HUES48 (cell line): ENCODE data around the gene TRAF7.

Experiments used
- H3K27ac ChIP-seq: one replicate; pipeline ENCODE4 v1.7.0; 2013; ENCODE audit warnings: low read depth, low read length, inconsistent platforms
- H3K27me3 ChIP-seq: 2 replicates; pipeline ENCODE4 v1.6.1; 2013; ENCODE audit warnings: mild to moderate bottlenecking, low read length; ENCODE audit not compliant: control insufficient read depth, insufficient read depth
- H3K36me3 ChIP-seq: 2 replicates; pipeline ENCODE4 v1.6.1; 2013; ENCODE audit warnings: low read length; ENCODE audit not compliant: control insufficient read depth, insufficient read depth
- H3K4me1 ChIP-seq: 2 replicates; pipeline ENCODE4 v1.6.1; 2013; ENCODE audit warnings: mild to moderate bottlenecking, low read length; ENCODE audit not compliant: control insufficient read depth, insufficient read depth
- H3K4me3 ChIP-seq: 2 replicates; pipeline ENCODE4 v1.5.1; 2013; ENCODE audit warnings: mild to moderate bottlenecking, low read depth, low read length
- H3K9ac ChIP-seq: 2 replicates; pipeline ENCODE4 v1.6.1; 2013; ENCODE audit warnings: mild to moderate bottlenecking, low read depth, low read length, moderate library complexity
- H3K9me3 ChIP-seq: 2 replicates; pipeline ENCODE4 v1.6.1; 2013; ENCODE audit warnings: low read length; ENCODE audit not compliant: control insufficient read depth, insufficient read depth

Gene TRAF7

GRCh38 chr16:2208308-2208707, 52.7 kb downstream of the TRAF7 start:
- no peak overlapping the region for H3K27ac ChIP-seq
- H3K4me3 ChIP-seq, result no peak overlapping the region
- H3K9ac ChIP-seq, result no peak overlapping the region
- peaks cover 45% of the 10 kb centered on the region for H3K36me3 ChIP-seq
- H3K4me1 ChIP-seq, result peaks cover 5% of the 10 kb centered on the region; the same call in 1 of the 2 replicates
- H3K27me3 ChIP-seq, result no peaks in the 10 kb centered on the region
- no peaks in the 10 kb centered on the region for H3K9me3 ChIP-seq

- peaks cover 6% of the 10 kb centered on the region; the same call in 1 of the 2 replicates for H3K4me1 ChIP-seq
- H3K36me3 ChIP-seq, result peaks cover 45% of the 10 kb centered on the region
- no peak overlapping the region for H3K9ac ChIP-seq
- no peak overlapping the region for H3K4me3 ChIP-seq
- no peak overlapping the region for H3K27ac ChIP-seq
- no peaks in the 10 kb centered on the region for H3K27me3 ChIP-seq
- no peaks in the 10 kb centered on the region for H3K9me3 ChIP-seq
These were observed 53.2 kb downstream of the TRAF7 start for GRCh38 chr16:2208772-2209171.

GRCh38 chr16:2209258-2210008, 53.9 kb downstream of the TRAF7 start:
- Histone ChIP-seq H3K9ac (no peak overlapping the region), H3K27ac (no peak overlapping the region), H3K36me3 (peaks cover 45% of the 10 kb centered on the region)

GRCh38 chr16:2210009-2210332, 54.4 kb downstream of the TRAF7 start:
- H3K27me3 ChIP-seq, result no peaks in the 10 kb centered on the region
- no peaks in the 10 kb centered on the region for H3K9me3 ChIP-seq
- H3K36me3 ChIP-seq, result peaks cover 45% of the 10 kb centered on the region
- no peak overlapping the region for H3K9ac ChIP-seq
- peaks cover 6% of the 10 kb centered on the region; the same call in 1 of the 2 replicates for H3K4me1 ChIP-seq
- no peak overlapping the region for H3K4me3 ChIP-seq
- no peak overlapping the region for H3K27ac ChIP-seq

More at GRCh38 chr16:2209258-2210008, 53.9 kb downstream of the TRAF7 start:
- H3K4me3 ChIP-seq, result no peak overlapping the region
- H3K27me3 ChIP-seq, result no peaks in the 10 kb centered on the region
- H3K4me1 ChIP-seq, result peaks cover 6% of the 10 kb centered on the region; the same call in 1 of the 2 replicates
- H3K9me3 ChIP-seq, result no peaks in the 10 kb centered on the region

- H3K27me3 ChIP-seq, result no peaks in the 10 kb centered on the region
- peaks cover 6% of the 10 kb centered on the region; the same call in 1 of the 2 replicates for H3K4me1 ChIP-seq
- H3K4me3 ChIP-seq, result no peak within 1 kb of the TSS
- H3K9ac ChIP-seq, result no peak within 1 kb of the TSS
- peak within 1 kb of the TSS; percentile 14 for H3K27ac ChIP-seq
- peaks cover 45% of the 10 kb centered on the region for H3K36me3 ChIP-seq
- no peaks in the 10 kb centered on the region for H3K9me3 ChIP-seq
These were observed 55.1 kb downstream of the TRAF7 start, which contains the start of gene BRICD5 for GRCh38 chr16:2210386-2211365. TSS of gene BRICD5 (minus strand) at chr16:2210863. CDS start at chr16:2210833, 30 bp downstream.

- Histone ChIP-seq H3K9me3 (no peaks in the 10 kb centered on the region), H3K27ac (no peak overlapping the region), H3K4me1 (peaks cover 6% of the 10 kb centered on the region; the same call in 1 of the 2 replicates), H3K4me3 (no peak overlapping the region), H3K36me3 (peaks cover 39% of the 10 kb centered on the region), H3K9ac (no peak overlapping the region), H3K27me3 (no peaks in the 10 kb centered on the region)
These were observed 56.4 kb downstream of the TRAF7 start for GRCh38 chr16:2211923-2212347.

GRCh38 chr16:2212362-2213324, 57.1 kb downstream of the TRAF7 start:
- H3K9me3 ChIP-seq, result no peaks in the 10 kb centered on the region
- H3K36me3 ChIP-seq, result peaks cover 32% of the 10 kb centered on the region
- peak overlapping the region; percentile 91 for H3K4me3 ChIP-seq
- H3K4me1 ChIP-seq, result peaks cover 6% of the 10 kb centered on the region; the same call in 1 of the 2 replicates
- H3K9ac ChIP-seq, result no peak overlapping the region
- no peaks in the 10 kb centered on the region for H3K27me3 ChIP-seq
- no peak overlapping the region for H3K27ac ChIP-seq

GRCh38 chr16:2213817-2214718, 58.5 kb downstream of the TRAF7 start:
- peaks cover 6% of the 10 kb centered on the region; the same call in 1 of the 2 replicates for H3K4me1 ChIP-seq
- no peaks in the 10 kb centered on the region for H3K27me3 ChIP-seq
- H3K27ac ChIP-seq, result peak overlapping the region; percentile 81
- no peaks in the 10 kb centered on the region for H3K9me3 ChIP-seq
- peaks cover 18% of the 10 kb centered on the region for H3K36me3 ChIP-seq
- H3K9ac ChIP-seq, result peak overlapping the region; percentile 89; the same call in 1 of the 2 replicates
- H3K4me3 ChIP-seq, result peak overlapping the region; percentile 91

- Histone ChIP-seq H3K27me3 (no peaks in the 10 kb centered on the region), H3K9me3 (no peaks in the 10 kb centered on the region), H3K27ac (peak within 1 kb of the TSS; percentile 100), H3K9ac (peak within 1 kb of the TSS; percentile 90), H3K4me3 (peak within 1 kb of the TSS; percentile 91), H3K4me1 (peaks cover 6% of the 10 kb centered on the region; the same call in 1 of the 2 replicates), H3K36me3 (peaks cover 14% of the 10 kb centered on the region)
These were observed 59.1 kb downstream of the TRAF7 start, which contains the start of gene PGP for GRCh38 chr16:2214719-2214968. TSS of gene PGP (minus strand) at chr16:2214840. CDS start at chr16:2214777, 63 bp downstream.
